HG02852 (cell line): ENCODE data around the gene TWIST1.

Experiments
- ATAC-seq: cut with Tn5 transposase; IDR thresholded peaks from one replicate; pipeline ENCODE4 v1.9.1; 2021; ENCODE audit warnings: mild to moderate bottlenecking, moderate library complexity; ENCODE audit not compliant: unreplicated experiment

Gene TWIST1

DNA sequence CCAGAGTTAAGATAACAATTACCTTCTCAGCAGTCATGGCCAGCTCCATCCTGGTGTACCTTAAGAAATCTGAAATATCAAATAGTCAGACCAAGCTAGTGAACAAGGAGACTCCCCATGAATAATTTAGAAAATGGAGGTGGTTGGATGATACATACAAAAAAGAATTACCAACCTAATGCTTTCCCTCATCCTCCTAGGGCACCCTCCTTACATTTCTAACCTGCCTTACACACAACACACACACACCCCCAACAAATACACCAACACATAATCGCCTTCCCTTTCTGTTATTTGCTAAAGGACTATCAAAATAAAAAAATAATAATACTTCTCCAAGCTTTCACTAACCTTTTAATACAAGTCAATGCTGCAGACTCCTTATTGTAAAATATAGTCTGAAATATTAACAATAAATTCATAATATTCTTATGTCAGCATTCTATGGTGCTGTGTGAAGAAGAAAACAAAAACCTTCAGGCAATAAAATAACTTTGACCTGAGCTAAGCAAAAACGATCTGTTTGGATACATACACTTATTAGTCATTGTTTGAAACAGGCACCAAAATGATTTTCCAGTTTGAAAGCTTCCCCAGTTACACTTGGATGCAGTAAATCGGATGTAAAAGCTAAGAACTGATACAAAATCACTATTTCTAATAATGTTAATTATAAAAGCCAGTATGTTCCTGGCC, 3.4 kb downstream of the TWIST1 start:
- no peak for ATAC-seq

DNA sequence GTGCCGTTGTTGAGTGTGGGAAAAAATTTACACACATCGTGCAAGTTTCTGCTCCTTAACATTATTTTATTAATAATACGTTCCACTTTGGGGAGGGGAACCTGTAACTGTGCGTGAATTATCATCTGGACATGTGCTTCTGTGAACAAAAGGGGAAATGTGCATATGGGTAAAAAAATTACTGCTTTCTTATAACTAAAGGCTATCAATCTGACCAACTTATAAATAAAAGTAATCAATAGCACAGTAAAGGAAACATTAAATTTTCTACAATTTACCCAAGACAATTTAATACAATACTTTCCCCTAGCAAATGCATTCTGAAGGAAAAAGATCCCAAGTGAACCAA, 4.5 kb downstream of the TWIST1 start:
- ATAC-seq = no peak

- ATAC-seq = no peak
Observed at GRCh38 chr7:19112274-19113001, 5.0 kb downstream of the TWIST1 start.

DNA sequence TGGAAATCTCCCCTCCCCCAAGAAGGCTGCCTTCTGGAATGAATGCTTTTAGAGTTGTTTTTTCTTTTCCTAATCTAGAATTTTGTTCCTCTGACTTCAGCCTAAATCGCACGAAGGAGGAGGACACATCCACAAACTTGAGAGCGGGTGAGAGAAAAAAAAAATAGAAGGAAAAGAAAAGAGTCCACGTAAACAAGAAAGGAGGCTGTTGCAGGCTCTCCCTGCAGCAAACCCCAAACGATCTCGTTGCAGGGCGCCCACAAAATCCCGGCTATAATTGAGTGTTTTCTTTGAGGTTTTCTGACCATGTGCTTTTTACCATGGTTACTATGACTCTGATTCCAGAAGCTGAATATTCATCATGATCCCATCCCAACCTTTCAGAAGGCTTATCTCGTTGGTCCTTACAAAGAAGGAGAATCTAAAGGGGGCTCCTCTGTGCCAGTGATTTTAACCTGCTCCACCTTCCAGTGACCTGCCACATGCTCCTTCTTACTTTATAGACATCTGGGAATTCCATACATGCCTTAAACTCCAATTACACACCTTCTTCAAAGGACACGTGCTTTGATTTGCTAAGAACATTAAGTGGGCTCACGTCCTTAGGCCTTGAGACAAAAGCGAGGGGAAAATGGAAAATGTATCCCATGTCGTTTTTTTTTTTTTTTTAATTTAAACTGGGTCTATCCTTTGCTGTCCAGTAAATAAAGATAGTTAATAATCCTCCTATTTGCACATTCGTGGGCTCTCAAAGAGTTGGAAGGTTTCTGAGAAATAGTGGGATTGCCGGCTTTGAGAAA, 5.8 kb downstream of the TWIST1 start:
- ATAC-seq = no peak

DNA sequence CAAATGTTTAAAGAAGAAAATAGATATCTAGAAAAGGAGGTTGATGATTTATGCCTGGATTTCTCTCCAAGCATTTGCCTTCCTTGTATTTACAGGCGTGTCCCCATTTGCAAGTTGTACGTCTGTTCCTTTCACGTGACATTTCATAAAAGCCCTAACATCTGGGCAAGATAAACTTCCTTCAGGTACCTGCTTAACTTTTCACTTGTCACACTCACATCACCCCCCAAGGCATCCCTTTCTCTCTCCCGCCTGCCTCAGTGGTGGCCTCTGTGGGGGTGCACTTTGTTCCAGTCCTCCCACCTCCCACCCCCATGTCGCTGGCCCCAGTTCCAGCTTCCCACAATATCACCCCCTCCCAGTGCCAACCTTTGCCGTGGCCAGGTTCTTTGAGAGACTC, 6.7 kb downstream of the TWIST1 start:
- no peak for ATAC-seq

DNA sequence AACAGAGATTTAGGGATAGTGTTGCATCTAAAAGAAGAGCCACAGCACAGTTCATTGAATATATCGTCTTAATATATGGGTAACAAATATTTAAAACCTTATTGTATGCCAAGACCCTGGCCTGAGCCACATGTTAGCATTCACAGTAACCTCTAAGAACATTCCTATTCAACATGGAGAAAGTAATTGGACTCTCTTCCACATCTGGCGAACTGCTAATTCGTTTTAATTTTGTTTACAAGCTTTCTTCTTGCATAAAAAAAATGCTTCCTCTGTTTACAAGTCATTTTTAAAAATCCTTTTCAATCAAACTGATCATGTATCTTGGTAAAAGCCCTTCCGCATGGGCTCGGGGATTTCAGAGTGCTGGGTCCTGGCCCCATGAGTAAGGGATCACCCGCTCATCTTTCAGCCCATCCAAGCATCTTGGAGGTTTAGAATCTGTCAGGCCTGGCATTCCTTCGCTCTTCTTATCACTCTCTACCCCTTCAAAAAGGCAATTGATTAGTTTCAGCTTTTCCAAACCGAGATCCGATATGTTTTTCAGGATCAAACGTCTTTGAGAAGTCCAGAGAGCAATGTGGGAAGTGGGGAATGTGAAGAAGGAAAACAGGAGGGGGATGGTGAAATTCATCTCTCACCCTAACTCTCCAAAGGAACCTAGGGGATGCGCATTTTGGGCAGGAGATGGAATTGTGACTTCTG, 7.3 kb downstream of the TWIST1 start:
- ATAC-seq = no peak

- ATAC-seq = no peak
Observed at GRCh38 chr7:19109000-19109946, 8.2 kb downstream of the TWIST1 start.

- ATAC-seq = no peak
Observed at GRCh38 chr7:19107356-19108146, 9.9 kb downstream of the TWIST1 start.

DNA sequence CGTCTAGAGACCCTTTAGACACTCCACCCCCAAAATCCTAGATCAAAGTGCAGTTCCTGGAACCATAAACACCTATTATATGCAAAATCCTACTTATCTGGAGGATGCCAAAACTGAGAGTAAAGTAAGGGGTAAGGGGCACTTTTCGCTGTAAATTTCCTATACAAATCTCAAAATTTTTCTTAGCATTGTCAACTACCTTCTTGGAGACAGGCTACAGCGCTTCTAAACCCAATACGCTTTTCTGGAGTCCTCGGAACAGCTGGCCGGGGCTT, 10.4 kb downstream of the TWIST1 start:
- ATAC-seq = no peak

GRCh38 chr7:19106241-19107080, 11.0 kb downstream of the TWIST1 start:
- ATAC-seq = no peak

DNA sequence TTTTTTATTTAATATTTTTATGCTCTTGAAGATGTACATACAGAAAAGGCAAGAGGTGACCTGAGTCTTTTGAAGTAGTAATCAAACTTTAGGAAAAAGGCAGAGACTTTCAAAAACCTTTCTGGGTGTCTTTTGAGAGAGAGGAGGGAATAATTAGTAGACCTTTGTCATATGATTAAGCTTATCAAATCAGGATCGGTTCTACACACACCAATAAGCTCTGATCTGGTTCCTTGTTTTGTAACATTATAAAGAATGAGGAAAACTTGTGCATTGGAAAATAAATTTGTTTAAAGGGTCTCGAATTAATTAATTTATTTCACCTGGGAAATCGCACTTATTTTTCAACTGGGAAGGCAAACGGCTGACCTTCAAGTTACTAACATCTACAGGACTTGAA, 11.9 kb downstream of the TWIST1 start:
- no peak for ATAC-seq

DNA sequence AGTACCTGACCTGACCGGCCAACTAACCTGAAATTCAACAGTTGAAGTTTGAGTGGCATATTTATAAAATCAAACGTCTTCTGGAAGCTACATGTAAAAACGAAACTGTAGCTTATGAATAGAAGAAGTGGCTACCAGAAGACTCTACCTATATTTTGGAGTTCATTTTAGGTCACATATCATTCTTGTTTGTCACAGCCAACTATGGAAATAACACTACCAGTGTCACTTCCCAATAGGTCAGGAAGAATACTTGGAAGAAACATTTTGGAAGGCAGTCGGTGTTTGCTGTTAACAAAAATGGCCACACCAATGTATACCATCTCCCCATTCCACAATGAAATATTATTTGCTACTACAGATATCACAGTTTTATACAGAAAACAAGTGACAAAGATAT, 12.6 kb downstream of the TWIST1 start:
- ATAC-seq = no peak

GRCh38 chr7:19102884-19103283, 14.6 kb downstream of the TWIST1 start:
- no peak for ATAC-seq

GRCh38 chr7:19101909-19102308, 15.5 kb downstream of the TWIST1 start:
- ATAC-seq = no peak

- ATAC-seq = no peak
Observed at GRCh38 chr7:19101472-19101871, 16.0 kb downstream of the TWIST1 start.

DNA sequence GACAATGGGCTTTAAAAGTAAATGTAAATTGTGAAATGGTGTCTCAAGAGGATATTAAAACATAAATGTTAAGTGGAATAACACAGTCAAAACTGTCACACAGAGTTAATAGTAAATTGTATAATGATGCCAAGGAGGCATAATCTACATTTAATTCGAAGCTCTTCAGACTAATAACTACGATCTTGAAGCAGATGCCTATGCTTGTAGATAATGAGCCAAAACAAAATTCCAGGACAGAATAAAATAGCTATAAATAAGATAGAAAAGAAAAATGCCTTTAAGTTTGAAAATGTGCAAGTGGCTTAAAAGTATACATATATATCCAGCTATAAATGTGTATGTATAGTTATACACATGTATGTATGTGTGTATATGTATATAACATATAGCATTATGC, 17.5 kb downstream of the TWIST1 start:
- no peak for ATAC-seq

- ATAC-seq = no peak
Observed at GRCh38 chr7:19099194-19099593, 18.2 kb downstream of the TWIST1 start.

GRCh38 chr7:19098510-19098909, 18.9 kb downstream of the TWIST1 start:
- no peak for ATAC-seq
